NCI-H1930 (cell line): Measurements from ENCODE around the gene EXOC3L4.

Experiments used
- DNase-seq, 2 experiments: peaks; one replicate each; lab custom pipeline; 2025; lab: John Stamatoyannopoulos, UW

Gene EXOC3L4

DNA sequence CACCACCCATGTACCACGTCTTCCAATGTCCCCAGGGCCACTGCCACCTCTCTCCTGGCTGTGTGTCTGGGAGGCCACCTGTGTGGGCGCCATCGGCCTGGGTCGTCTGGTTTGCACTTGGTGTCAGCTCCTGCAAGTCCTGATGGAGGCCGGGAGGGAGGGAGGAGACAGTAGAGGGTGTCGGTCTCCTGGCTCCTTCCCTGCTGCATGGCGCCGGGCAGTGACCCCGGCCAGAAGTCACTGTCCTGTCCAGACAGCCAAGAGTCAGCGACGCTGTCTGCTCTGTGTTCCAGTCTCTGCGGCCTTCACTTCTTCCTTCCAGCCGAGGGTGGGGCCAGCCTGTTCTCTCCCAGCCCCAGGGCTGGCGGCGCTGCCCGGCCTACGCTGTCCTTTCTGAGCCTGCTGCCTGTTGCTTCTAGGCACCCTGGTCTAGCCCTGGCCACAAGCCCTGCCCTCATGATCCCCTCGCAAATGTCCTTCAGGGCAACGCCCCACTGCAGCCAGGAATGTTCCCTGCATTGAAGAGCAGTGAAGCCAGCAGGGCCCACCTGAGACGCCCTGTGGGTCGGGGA, 23.5 kb upstream of the EXOC3L4 start:
- no peak for DNase-seq

DNA sequence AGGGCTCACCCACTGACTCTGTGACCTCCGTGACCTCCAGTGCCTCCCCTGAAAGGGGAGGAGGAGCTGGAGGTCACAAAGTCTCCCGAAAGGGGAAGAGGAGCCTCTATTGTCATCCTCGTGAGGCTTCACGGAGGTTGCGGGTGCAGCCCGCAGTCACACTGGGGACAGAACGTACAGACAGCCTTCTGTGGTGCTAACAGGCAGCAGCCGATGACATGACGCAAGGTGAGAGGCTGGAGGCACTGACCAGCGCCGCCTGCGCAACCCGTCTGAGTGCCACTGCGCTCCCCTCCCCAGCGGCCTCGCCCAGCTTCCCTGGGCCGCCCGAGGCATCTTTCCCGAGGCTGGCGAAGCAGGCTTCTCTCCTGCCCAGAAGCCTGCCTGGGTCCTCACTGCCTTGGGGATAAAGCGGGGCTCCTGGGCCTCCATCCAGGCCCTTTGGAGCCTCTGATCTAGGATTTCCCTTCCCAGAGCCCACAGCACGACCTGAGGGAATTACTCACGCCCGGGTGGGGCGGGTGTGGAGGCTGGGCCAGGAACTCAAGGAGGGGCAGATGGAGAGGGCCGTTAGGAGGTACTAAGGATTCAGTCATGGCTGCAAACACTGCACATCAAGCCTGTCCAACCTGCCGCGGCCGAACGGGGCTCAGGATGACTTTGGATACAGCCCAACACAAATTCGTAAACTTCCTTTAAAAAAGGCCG, 22.8 kb upstream of the EXOC3L4 start:
- DNase-seq = no peak

DNA sequence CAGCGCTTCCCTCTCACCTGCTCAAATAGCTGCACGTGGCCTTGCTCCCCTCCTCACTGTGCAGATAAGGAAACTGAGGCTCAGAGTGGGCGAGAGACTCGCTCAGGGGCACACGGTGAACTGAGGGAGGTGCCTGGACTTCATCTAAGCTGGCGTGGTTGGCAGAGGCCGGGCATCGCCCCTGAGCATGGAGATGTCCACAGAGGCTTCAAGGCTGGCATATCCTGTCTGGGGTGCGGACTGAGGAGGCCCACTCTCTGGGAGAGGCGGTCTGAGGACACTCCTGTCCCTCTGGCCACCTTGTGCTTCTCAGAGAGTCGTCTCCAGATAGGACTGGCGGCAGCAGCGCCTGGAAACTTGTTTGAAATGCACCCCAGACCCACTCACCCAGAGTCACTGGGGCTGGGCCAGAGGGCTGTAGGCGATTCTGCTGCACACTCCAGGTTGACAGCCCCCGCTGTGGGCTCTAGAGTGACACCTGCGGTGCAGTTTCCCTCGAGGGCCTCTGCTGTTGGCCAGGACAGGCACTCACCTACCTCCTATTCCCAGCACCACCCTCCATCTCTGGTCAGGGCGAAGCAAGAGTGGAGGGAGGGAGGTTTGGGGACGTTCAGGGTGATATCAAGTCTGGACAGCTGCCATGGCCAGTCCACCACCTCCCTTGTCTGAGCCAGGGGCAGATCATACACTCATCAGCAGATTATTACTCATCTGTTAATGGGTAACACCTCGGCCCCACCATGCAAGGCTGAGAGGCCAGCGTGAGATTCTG, 21.7 kb upstream of the EXOC3L4 start:
- DNase-seq = no peak

DNA sequence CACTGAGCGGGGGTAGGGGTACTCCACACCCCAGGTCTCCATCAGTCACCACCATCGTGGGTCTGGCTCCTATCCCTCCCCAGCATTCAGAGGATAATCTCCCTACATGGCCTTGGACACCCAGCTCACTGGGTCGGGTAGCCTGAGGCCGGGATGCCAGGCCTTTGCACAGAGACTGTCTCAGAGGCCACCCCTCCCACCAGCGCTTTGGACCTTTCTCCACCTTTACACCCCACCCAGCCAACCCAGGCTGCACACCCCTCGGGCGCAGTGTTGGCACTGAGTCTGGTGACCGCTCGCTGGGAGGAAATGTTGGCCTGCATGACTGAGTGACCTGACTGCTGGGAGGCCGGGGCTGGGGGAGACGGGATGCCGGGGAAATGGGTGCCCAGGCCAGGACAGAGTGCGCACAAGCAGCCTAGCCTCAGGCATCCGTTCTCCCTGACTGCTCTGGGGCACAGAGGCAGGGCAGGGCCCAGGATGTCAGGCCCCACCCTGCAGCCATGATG, 21.1 kb upstream of the EXOC3L4 start:
- DNase-seq = no peak

DNA sequence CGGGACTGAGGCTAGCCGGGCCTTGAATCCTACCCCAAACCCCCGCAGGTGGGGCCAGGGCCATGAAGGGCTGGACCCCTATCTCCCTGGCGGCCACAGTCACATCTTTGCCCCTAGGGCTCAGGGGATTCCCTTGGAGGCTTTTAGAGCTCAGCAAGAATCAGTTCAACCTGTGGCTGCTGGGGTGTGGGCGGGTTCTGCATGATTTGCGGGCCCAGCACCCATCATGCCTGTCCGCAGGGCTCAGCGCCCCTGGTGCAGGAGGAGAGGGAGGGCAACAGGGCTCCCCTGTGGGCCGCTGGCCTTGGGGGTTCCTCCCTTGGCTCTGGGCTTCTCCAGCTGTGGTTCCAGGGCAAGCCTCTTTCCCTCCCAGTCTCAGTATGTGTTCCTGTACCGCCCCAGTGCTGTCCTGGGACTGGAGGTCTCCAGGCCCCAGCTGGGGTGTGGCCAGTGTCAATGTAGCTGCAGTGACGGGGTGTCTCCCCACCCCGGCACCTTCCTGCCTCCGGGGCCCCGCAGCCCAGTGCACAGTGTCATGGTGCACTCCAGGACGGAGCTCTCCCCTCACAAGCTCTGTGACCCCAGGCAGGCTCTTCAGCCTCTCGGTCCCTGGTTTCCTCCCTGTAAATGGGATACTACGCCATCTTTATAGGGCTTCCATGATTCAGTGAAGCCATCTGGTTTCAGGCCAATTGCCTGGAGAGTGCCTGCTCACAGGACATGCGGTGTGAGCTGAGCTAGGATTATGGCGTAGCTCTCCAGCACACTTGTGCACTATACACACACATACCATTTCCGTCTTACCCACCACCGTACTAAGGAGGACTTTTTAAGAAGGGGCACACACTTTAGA, 20.4 kb upstream of the EXOC3L4 start:
- DNase-seq = no peak

DNA sequence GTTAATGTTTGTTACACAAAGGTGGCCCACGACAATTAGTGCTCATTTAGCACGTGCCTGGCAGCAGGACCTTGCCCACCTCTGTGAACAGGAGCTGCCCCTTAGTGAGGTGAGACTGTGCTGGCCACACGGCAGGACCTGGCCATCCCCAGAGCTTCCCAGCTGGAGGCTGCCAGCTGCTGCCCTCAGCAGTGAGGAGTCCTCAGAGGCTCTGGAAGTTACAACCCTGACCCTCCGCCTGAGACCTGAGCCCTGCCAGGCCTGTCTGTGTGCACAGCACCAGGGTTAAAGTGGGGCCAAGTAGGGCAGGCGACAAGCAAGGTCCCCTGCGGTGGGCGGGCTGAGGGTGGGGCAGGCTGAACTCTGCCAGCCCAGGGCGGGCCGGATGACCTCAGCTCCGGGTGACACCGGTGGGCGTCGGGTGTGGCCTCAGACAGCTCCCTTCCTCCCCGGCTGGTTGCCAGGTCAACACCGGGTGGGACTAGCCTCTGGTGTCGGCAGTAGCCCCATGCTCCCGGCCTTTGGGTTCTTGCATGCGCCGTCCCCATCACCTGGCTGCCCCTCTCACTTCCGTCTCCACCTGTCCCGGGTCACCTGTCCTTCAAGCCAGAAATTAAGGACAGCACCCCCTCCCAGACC, 19.7 kb upstream of the EXOC3L4 start:
- DNase-seq = no peak

DNA sequence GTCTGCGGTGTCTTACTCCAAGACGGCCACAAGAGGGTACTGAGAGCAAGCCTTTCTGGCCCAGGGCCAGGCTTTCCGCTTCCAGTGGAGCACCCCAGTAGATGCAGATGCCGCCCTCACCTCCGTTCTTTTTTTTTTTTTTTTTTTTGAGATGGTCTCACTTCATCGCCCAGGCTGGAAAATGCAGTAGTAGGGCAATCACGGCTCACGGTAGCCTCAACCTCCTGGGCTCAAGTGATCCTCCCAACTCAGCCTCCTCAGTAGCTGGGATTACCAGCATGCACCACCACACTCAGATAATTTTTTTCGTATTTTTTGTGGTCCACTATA, 16.1 kb upstream of the EXOC3L4 start:
- DNase-seq = peak; percentile 53 to 68

DNA sequence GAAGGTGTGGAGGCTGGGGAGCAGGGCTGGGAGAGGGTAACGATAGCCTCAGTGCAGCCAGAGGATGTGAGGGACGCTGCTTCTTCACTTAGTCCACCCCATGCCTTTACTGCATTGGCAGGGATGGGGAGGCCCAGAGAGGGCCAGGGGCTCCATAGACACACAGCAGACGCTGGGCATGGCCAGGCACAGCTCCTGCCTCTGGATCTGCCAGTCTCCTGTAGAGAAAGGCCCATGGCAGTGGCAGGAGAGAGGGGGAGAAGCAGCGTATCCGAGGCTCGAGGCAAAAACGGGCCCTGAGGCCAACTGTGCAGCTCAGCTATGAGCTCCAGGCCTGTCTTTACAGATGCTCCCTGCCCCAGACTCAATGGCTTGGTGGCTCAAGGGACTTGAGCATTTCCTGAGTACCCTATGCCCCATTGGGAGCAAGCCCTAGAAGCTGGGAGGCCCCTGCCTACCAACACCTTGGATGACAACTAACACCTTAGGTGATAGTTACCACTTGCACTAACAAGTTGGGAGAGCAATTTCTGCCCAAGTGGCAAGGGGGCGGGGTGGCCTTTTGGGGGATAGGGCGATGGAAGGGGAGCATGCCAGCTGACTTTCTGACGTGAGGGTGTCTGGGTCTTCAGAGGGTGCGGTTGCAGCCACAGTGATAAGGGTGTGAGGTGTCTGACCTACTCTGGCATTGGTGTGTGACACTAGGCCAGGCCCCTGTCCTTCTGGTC, 15.5 kb upstream of the EXOC3L4 start:
- no peak for DNase-seq

DNA sequence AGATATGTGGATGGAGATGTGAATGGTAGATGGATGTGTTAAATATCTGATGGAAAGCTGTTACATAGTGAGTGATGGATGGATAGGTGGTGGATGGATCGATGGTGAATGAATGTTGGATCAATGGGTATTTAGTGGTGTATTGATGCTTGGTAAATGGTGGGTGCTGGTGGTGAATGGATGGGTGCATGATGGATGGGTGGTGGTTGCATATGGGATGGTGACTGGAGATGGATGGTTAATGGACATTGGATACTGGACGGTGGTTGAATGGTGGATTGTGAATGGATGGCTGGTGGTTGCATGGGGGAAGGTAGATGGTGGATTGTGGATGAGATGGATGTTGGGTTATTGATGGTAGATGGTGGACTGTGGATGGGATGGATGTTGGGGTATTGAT, 12.6 kb upstream of the EXOC3L4 start:
- DNase-seq = no peak

DNA sequence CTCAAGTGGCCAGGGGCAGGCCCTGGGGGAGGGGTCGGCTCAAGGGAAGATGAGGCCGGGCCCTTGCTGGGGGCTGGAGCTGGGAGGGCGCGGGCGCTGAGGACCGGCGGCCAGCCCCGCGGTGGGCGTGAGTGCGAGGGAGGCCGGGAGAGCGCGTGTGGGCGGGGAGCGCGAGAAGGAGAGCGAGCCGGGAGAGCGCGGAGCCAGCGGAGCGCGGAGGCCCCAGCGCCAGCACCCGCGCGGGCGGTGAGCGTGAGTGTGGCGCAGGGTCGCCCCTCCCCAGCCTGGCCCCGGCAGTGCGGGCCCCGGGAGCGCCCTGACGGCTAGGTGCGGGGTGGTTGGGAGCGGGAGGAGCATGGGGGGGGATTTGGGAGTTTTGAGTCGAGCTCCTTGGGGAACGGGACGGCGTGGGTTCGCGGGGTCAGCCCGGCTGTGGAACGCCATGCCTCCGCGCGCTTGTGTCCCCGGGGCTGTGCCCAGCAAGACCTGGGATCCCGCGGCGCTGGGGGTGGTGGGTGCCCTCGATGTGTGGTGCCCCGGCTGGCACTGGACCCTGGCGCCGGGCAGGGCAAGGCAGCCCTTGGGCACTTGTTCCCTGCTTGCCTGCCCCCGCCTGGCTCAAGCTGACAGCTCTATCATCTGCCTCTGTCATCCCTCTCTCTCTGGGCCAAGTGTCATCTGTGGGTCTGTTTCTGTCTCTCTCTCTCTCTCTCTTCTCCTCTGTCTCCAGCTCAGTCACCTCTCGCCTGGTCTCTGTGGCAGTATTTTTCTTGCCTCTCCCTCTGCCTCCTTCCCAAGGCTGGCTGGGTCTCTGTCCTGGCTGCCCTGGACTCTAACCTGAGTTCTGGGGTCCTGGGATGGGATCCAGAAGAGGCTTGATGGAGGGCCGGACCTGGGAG, 10.3 kb upstream of the EXOC3L4 start, which contains the start of gene LBHD2:
Gene LBHD2 (plus strand): TSS at position 190 of the 899 bp plus-strand sequence. CDS start 1,803 bp downstream, outside the sequence.
- no peak for DNase-seq

DNA sequence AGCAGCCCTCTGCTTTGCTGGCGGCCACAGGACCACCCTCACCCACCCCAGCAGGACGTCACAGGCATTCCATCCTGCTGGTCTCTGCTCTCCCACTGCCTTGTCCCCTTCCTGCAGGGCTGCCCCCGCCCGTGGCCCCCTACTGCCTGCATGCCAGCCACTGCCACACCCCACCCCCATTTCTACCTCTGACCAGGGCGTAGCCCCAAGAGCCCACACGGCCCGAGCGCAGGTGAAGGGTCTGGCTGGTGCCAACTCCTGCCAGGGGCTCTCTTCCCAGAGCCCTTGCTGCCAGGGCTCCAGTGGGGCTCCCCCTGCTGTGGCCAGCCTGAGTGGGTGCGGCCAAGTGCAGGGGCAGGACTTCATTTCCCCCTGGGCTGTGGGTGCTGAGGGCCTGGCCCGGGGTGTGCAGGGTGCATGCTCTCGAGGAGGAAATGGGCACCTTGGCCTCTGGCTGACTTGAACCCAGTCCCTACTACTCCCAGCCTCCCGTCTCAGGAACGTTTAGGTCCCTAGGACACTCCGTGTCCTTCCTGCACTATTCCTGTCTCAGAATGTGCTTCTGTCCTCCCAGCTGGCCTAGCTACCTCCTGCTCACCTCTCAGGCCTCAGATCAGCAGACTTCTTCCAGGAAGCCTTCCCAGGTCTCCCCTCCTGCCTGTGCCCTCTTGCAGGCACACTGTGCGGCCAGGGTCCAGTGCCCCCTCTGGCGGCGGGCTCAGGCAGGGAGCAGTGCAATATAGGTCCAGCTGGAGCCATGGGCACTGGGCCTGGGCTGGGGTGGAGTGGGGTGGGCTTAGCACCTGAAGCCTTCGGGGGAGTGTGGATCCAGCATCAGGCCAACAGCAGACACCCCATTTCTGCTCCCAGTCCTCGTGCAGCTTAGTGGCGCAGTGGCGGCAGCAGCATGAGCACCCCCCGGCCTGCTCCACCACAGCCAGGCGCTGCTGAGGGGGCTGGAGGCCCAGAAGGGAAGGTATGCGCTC, 9.1 kb upstream of the EXOC3L4 start:
- DNase-seq = no peak

DNA sequence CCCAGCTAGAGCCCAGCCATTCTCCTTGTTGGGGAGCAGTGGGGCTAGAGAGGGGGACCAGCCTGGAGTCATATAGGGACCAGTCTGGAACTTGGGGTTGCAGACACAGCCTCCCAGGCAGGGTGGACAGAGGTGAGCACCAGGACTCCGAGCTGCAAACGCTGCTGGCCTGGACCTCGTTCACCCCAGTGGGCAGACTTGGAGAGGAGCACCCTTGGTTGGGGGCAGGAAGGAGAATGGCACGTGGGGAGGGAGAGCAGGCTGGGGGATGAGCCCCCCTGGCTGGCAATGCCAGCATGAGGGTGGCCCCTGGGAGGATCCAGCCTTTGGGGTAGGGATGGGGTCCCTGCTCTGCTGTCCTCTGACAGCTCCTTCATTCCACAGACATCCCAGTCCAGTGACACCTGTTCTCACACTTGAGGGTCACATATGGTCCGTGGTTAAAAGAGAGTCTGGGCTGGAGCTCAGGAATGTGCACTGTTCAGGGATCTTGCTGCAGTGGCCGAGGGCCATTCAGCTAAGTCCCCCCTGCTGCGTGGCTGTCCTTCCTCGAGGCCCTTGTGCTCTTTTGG, 7.7 kb upstream of the EXOC3L4 start:
- DNase-seq = no peak

DNA sequence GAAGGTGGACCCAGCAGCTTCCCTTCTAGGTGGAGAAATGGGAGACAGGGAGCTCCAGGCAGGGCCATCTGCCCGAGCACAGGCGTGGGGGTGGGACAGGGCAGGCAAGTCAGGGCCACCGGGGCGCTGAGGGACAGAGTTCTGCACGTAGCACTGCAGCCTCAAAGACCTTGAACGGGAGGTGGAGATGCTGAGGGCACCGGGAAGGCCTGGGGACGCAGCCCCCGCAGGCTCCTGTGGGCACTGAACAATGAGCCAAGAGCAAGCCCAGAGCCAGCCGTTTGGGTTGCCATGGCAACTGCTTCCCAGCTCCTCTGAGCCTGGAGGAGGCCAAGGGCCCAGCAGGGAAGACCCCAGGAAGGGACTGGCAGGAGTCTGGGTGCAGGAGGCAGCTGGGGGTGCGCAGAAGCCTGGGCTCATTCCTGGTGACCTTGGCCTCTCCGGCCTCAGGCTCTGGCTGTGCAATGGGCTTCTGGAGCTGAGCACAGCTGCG, 7.1 kb upstream of the EXOC3L4 start:
- no peak for DNase-seq

DNA sequence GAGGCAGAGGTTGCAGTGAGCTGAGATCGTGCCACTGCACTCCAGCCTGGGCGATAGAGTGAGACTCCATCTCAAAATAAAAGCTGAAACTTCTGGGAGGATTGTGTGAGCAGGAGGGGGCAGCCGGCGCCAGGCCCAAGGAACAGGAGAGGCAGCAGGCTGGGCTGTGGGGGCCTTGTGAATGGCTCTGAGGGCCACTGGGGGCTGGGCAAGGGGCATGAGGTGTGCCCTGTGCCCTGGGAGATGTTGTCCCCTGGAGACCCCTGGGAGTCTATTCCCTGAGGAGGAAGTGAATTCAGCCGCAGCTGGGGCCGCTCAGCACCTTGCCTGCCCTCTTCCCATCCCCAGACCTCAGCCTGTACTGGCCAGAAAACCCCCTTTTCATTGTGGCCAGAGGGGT, 5.6 kb upstream of the EXOC3L4 start:
- no peak for DNase-seq

DNA sequence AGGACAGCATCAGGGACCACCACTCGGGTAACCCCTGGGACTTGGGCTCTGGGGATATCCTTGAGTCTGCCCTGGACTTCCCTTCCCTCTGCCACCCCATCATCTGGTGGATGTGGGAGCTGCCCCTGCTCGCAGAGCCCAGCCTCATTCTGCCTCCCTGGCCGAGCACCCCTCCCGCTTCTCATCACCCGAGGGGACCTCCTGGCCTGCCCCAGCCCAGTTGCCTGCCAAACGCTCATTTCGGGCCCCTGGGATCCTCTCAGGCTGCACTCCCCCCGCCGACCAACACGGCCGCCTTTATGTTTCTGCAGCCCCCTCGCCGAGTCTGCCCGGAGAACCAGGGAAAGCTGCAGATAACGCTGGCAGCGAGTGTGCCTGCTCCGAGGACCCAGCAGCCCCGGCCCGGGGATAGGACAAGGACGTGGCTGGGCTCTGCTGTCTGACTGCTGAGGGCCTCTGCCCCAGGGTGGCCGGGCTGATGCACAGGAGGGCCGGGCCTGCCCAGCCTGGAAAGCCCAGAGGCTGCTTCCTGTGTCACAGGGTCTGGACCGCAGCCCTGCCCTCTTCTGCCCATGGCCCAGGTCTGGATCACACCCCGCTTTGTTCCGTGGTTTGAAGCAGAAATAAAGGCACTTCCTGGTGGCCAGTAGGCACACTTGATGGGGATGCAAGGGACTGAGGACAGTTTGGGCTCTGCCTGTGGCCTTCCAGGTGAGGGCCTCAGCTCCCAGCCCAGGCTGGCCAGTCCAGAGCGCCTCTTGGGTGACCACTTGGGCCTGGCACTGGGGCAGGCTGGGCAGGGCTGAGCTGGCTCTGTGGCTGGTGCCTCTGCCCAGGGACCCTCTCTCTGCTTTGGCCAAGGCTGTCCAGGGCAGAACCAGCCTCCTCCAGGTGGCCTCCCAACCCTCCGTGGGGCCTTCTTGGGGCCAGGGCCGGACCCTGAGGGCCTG, 4.9 kb upstream of the EXOC3L4 start:
- DNase-seq = no peak

DNA sequence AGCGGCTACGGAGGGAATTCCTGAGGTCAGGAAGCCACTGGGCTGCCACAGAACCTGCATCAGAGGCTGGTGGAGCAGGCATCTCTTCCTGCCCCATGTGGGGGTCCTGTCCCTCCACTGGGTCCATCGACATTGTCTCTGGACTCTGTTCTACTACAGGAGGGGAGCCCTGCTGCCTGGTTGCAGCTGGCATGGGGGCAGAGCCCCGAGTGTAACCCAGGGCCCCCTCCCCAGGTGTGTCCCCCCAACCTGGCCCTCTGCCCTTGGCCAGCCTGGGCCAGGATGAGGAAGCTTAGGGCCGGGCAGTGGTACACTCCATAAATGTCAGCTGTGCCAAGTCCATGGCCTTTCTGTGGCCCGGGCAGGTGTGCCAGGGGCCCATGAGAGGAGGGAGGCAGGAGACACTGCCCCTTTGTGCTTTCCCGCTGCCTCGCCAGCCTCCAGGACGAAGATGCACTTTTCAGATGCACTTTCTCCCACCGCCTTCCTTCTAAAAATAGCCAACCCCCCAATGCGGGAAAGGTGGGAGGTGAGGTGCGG, 4.0 kb upstream of the EXOC3L4 start:
- no peak for DNase-seq
